GM11168 (cell line): ENCODE results near the gene KCNK1.

Experiments used
- in situ Hi-C: fragments of 300-500 bp; cut with MboI; formaldehyde crosslinking; loops from one replicate; pipeline ENCODE4 v1.12.0; 2022; ENCODE audit warnings: low sequenced_read_pairs; ENCODE audit not compliant: unreplicated experiment

The KCNK1 gene

GRCh38 chr1:233689017-233689747 lies 75.3 kb downstream of the KCNK1 start:
- in situ Hi-C loops = no loop called here

- in situ Hi-C loops = no loop called here
Measured at GRCh38 chr1:233689748-233690254, 75.9 kb downstream of the KCNK1 start.

GRCh38 chr1:233695901-233696300 lies 82.0 kb downstream of the KCNK1 start:
- in situ Hi-C loops = no loop called here

- in situ Hi-C loops = no loop called here
Measured at GRCh38 chr1:233700338-233700737, 86.4 kb downstream of the KCNK1 start.

GRCh38 chr1:233704170-233704897 lies 90.4 kb downstream of the KCNK1 start:
- in situ Hi-C loops = no loop called here

GRCh38 chr1:233704898-233705723 lies 91.2 kb downstream of the KCNK1 start:
- in situ Hi-C loops = no loop called here

GRCh38 chr1:233707153-233707879 lies 93.4 kb downstream of the KCNK1 start:
- in situ Hi-C loops = no loop called here

- in situ Hi-C loops = no loop called here
Measured at GRCh38 chr1:233707880-233708815, 94.2 kb downstream of the KCNK1 start.

GRCh38 chr1:233710031-233710430 lies 96.1 kb downstream of the KCNK1 start:
- in situ Hi-C loops = no loop called here

GRCh38 chr1:233710507-233710906 lies 96.6 kb downstream of the KCNK1 start:
- in situ Hi-C loops = no loop called here

GRCh38 chr1:233714631-233715217 lies 100.8 kb downstream of the KCNK1 start:
- in situ Hi-C loops = no loop called here

GRCh38 chr1:233718057-233718456 lies 104.2 kb downstream of the KCNK1 start:
- in situ Hi-C loops = no loop called here

GRCh38 chr1:233719655-233720341 lies 105.9 kb downstream of the KCNK1 start:
- in situ Hi-C loops = no loop called here

- in situ Hi-C loops = no loop called here
Measured at GRCh38 chr1:233721004-233721595, 107.2 kb downstream of the KCNK1 start.
